Tibial nerve (tissue), 4 donors: Measurements from ENCODE around the gene AKT1. TPM values are rescaled to one million over a fixed set of nuclear protein-coding genes. Genes with fewer than 3 reads are reported as not detected.
"Not testable (repeated sequence)": the region's sequence is repeated elsewhere in the genome, so short reads cannot be mapped to it uniquely, and the experiment has no call there.

Experiments
- DNase-seq, 2 donors: peaks; one replicate each; pipeline ENCODE4 v3.0.0-alpha.2; 2019; ENCODE audit warnings: low spot score in 2 of 2
- H3K27ac ChIP-seq, 4 donors: fragments of 200-600 bp; sonication (generic) in 3 of 4; one replicate each; pipeline ENCODE4 v1.5.1; 2017 to 2019; ENCODE audit warnings: mild to moderate bottlenecking in 1 of 4
- H3K27me3 ChIP-seq, 2 donors: fragments of 200-600 bp; sonication (generic) in 1 of 2; one replicate each; pipeline versions ENCODE4 v1.5.1 to v1.6.0; 2017 to 2019
- H3K36me3 ChIP-seq, 3 donors: fragments of 200-600 bp; sonication (generic); one replicate each; pipeline ENCODE4 v1.5.1; 2018 to 2019
- H3K4me1 ChIP-seq, 4 donors: fragments of 200-600 bp; sonication (generic) in 3 of 4; one replicate each; pipeline ENCODE4 v1.5.1; 2017 to 2019
- H3K4me3 ChIP-seq, 4 donors: fragments of 200-600 bp; sonication (generic) in 3 of 4; one replicate each; pipeline ENCODE4 v1.5.1; 2017 to 2019; ENCODE audit warnings: mild to moderate bottlenecking in 1 of 4, moderate library complexity in 1 of 4
- H3K9me3 ChIP-seq, 4 donors: fragments of 200-600 bp; sonication (generic) in 3 of 4; one replicate each; pipeline ENCODE4 v1.5.1; 2017 to 2019
- EP300 ChIP-seq, 2 donors: sonication (generic); formaldehyde crosslinking; IDR thresholded peaks; one replicate each; pipeline ENCODE4 v1.6.1; 2017; ENCODE audit warnings: antibody characterized with exemption in 2 of 2, mild to moderate bottlenecking in 1 of 2
- POLR2A ChIP-seq, 2 donors: fragments of 450-650 bp; IDR thresholded peaks; one replicate each; pipeline ENCODE4 v1.6.1; 2017; ENCODE audit warnings: antibody characterized with exemption in 2 of 2, mild to moderate bottlenecking in 2 of 2, moderate library complexity in 2 of 2
- WGBS, 2 donors: methylation state at CpG; one replicate each; pipeline ENCODE4 v1.1.5; 2018; 5-methylcytosine and 5-hydroxymethylcytosine counted together
- total RNA-seq, 4 donors: library from RNA; depleted of rRNA; stranded (reverse); fragments of >200 nt; gene quantifications; one replicate each; pipeline ENCODE4 v1.1.0, GENCODE V29; 2016
- TF ChIP-seq, protein P1 (sequence below), 5 experiments: fragments of 200-600 bp in 3 of 5; fragments of 450-650 bp in 2 of 5; sonication (generic) in 3 of 5; IDR thresholded peaks; one replicate each; pipeline ENCODE4 v1.5.1; 2016 to 2019; ENCODE audit warnings: antibody characterized with exemption in 5 of 5, mild to moderate bottlenecking in 3 of 5, moderate library complexity in 2 of 5

The AKT1 gene
- total RNA-seq, 4 donors from 2014 or later: 130 to 199 (median 144) TPM

DNA sequence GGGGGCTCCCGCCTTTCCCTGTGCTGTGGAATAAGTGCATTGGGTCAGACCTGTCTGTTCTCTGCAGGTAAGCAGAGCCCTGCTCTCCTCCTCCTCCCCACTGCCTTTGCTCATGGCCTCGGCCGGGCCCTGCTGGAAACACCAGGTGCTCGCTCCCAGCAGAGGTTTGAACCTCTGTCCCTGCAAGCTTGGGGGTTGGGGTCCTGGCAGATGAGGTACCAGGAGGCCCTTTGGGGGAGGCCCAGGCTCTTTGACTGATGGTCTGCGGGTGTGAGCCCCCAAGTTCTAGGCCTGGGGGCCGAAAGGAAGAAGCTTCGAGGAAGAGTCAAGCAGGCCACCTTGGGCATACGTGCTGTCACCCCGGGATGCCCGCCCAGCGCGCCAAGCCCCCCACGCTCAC, 47.5 kb upstream of the AKT1 start:
- WGBS, 2 donors: 39 to 45% methylated on average over 13 of the region's 13 CpGs
- Histone ChIP-seq H3K4me1 (peaks cover 0 to 17% (median 7%) of the 10 kb centered on the region in 4 donors), H3K4me3 (peak overlapping the region in 1 of 4 donors; percentile 42), H3K27me3 (peaks cover 0 to 62% of the 10 kb centered on the region in 2 donors), H3K27ac (no peak overlapping the region), H3K36me3 (no peaks in the 10 kb centered on the region), H3K9me3 (no peaks in the 10 kb centered on the region)
- no peak for DNase-seq
- TF ChIP-seq EP300 (IDR thresholded peaks at IDR 0.05): no peak
- TF ChIP-seq, protein P1, sequence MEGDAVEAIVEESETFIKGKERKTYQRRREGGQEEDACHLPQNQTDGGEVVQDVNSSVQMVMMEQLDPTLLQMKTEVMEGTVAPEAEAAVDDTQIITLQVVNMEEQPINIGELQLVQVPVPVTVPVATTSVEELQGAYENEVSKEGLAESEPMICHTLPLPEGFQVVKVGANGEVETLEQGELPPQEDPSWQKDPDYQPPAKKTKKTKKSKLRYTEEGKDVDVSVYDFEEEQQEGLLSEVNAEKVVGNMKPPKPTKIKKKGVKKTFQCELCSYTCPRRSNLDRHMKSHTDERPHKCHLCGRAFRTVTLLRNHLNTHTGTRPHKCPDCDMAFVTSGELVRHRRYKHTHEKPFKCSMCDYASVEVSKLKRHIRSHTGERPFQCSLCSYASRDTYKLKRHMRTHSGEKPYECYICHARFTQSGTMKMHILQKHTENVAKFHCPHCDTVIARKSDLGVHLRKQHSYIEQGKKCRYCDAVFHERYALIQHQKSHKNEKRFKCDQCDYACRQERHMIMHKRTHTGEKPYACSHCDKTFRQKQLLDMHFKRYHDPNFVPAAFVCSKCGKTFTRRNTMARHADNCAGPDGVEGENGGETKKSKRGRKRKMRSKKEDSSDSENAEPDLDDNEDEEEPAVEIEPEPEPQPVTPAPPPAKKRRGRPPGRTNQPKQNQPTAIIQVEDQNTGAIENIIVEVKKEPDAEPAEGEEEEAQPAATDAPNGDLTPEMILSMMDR (IDR thresholded peaks at IDR 0.05): no peak
- no peak for TF ChIP-seq POLR2A (IDR thresholded peaks at IDR 0.05)

DNA sequence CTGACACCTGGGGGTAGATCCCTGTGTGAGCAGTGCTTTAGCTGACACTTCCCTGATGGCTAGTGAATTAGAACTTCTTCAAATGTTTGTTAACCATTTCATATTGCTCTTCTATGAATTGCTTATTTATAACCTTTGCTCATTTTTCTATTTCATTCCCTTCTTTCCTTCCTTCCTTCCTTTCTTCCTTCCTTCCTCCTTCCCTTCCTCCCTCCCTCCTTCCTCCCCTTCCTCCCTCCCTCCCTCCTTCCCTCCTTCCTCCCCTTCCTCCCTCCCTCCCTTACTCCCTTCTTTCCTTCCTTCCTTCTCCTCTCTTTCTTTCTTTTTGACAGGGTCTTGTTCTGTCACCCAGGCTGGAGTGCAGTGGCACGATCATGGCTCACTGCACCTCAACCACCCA, 46.2 kb upstream of the AKT1 start:
- WGBS, 2 donors: 68 to 89% methylated on average over 1 of the region's 1 CpG
- no peaks in the 10 kb centered on the region for H3K36me3 ChIP-seq
- no peak for DNase-seq

DNA sequence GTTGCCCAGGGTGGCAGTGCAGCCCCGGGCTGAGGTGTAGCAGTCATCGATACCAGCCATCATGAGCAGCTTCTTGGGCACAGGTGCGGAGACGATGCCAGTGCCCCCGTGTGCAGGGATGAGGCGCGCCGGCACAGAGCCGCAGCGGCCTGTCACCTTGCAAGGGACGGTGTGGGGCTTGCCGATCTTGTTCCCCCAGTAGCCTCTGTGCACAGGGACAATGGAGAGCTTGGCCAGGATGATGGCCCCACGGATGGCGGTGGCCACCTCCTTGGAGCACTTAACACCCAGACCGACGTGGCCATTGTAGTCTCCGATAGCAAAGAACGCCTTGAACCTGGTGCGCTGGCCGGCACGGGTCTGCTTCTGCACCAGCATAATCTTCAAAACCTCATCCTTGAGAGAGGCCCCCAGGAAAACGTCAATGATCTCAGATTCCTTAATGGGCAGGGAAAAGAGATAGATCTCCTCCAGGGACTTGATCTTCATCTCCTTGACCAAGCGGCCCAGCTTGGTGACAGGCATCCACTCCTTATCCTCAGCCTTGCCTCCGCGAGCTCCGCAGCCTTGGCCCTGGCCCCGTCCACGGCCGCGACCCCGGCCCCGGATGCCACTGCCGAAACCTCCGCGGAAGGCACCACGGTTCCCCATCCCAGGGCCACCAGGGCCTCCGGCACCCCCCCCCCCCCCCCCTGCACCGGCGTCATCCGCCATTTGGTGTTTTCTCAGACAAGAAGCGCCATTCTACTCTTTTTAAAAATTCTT, 40.8 kb upstream of the AKT1 start:
- not testable (repeated sequence) for H3K4me1 ChIP-seq, H3K27me3 ChIP-seq, DNase-seq, H3K36me3 ChIP-seq, H3K4me3 ChIP-seq, H3K27ac ChIP-seq, H3K9me3 ChIP-seq
- 89 to 91% methylated on average over 29 to 30 of the region's 41 CpGs for WGBS, 2 donors

More for the DNA sequence above, 46.2 kb upstream of the AKT1 start:
- no peak overlapping the region for H3K27ac ChIP-seq
- no peak overlapping the region for H3K4me3 ChIP-seq
- H3K4me1 ChIP-seq: peaks cover 0 to 17% (median 7%) of the 10 kb centered on the region in 4 donors
- peaks cover 0 to 49% of the 10 kb centered on the region in 2 donors for H3K27me3 ChIP-seq
- TF ChIP-seq EP300 (IDR thresholded peaks at IDR 0.05): no peak
- no peak for TF ChIP-seq POLR2A (IDR thresholded peaks at IDR 0.05)
- TF ChIP-seq, protein P1 (IDR thresholded peaks at IDR 0.05): no peak
- H3K9me3 ChIP-seq: no peaks in the 10 kb centered on the region

DNA sequence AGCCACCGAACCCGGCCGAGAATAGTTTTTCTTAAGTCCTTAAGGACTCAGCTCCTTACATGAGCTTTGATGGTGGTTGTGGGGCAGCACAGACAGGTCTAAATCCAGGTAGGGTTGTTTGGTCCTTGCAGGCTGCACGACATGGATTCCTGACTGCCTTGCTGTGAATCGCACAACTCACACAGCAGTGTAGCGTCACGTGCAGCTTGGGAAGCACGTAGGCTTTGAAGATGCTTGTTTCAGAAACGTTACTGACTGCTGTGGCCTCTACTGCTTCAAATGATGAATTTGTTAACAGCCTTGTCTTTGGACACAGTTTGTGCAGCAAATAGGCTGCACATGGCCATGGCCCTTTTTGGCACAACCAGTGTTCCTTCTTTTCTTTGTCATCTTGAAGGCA, 35.2 kb upstream of the AKT1 start:
- H3K36me3 ChIP-seq: no peaks in the 10 kb centered on the region
- no peak for DNase-seq
- no peaks in the 10 kb centered on the region for H3K27me3 ChIP-seq
- H3K4me3 ChIP-seq: no peak overlapping the region
- H3K4me1 ChIP-seq: peaks cover 0 to 20% (median 18%) of the 10 kb centered on the region in 4 donors
- TF ChIP-seq, protein P1 (IDR thresholded peaks at IDR 0.05): no peak
- no peak for TF ChIP-seq EP300 (IDR thresholded peaks at IDR 0.05)
- TF ChIP-seq POLR2A (IDR thresholded peaks at IDR 0.05): no peak
- 59 to 66% methylated on average over 9 of the region's 9 CpGs for WGBS, 2 donors
- no peak overlapping the region for H3K27ac ChIP-seq
- H3K9me3 ChIP-seq: no peaks in the 10 kb centered on the region

DNA sequence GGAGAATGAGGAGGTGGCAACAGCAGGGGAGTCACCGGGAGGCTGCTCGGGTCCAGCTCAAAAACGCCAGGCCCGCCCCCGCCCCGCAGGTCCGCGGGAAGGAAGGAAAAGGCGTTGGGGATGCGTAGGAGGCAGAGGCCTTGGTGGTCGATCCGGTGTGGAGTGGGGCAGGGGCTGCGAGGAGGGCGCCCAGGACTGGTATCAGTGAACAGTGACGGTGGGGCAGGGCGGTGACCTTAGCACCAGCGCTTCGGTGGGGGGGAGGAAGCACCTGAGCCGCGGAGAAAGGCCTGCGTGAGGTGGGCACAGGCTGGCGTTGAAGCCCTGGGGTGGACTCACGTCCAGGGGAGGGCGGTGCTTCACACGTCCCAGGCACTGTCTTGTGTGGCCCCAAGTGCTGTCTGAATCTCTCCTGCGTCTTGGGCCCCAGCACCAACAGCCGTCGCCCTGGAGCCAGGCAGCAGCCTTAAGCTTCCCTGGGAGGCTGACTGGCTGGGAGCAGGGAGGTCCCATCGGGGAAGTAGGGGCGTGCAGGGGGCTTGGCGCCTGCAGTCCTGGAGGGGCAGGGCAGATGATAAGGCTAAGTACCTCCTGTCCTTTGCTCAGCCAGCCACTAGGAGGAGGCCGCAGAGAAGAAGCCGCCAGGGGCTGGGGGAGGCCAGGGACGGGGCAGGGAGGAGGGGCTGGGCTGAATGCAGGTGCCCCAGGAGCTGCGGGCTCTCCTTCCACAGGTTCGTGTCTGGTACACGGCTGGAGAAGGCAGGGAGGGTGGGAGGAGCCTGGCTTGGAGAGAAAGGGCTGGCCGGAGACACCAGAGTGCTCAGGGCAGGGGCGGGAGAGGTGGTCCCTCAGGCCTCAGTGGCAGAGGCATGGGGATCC, 31.9 kb upstream of the AKT1 start:
- DNase-seq: no peak
- Histone ChIP-seq H3K36me3 (no peaks in the 10 kb centered on the region), H3K27me3 (no peaks in the 10 kb centered on the region), H3K4me3 (peak overlapping the region; percentile 20 to 71 (median 47)), H3K4me1 (peaks cover 0 to 25% (median 21%) of the 10 kb centered on the region in 4 donors), H3K27ac (peak overlapping the region in 2 of 4 donors; percentile 21 to 68), H3K9me3 (no peaks in the 10 kb centered on the region)
- TF ChIP-seq, protein P1 (IDR thresholded peaks at IDR 0.05): peak; percentile 12 to 44 (median 41)
- TF ChIP-seq EP300 (IDR thresholded peaks at IDR 0.05): no peak
- WGBS, 2 donors: 7 to 8% methylated on average over 33 to 34 of the region's 39 CpGs
